Loucy (cell line): ENCODE data around the gene MRPL24.

Source experiments
- H2AFZ ChIP-seq: fragments of 200-600 bp; sonication (generic); 2 replicates; pipeline ENCODE4 v1.6.0; 2016; ENCODE audit warnings: antibody characterized with exemption, mild to moderate bottlenecking, low read length, moderate library complexity
- H3F3A ChIP-seq: fragments of 200-600 bp; 2 replicates; pipeline ENCODE4 v1.6.0; 2016; ENCODE audit warnings: antibody characterized with exemption, low read depth, mild to moderate bottlenecking
- H3K27me3 ChIP-seq: fragments of 200-600 bp; sonication (generic); 2 replicates; pipeline ENCODE4 v1.6.1; 2014; ENCODE audit warnings: low read length, mild to moderate bottlenecking; ENCODE audit not compliant: insufficient read depth, poor library complexity, severe bottlenecking
- H3K36me3 ChIP-seq: fragments of 200-600 bp; sonication (generic); 2 replicates; pipeline ENCODE4 v1.6.1; 2016; ENCODE audit warnings: low read length; ENCODE audit not compliant: insufficient read depth
- H3K4me1 ChIP-seq: fragments of 200-600 bp; sonication (generic); 2 replicates; pipeline ENCODE4 v1.5.1; 2014; ENCODE audit warnings: low read length, mild to moderate bottlenecking; ENCODE audit not compliant: insufficient read depth, poor library complexity, severe bottlenecking
- H3K4me2 ChIP-seq: fragments of 200-600 bp; sonication (generic); 2 replicates; pipeline ENCODE4 v1.6.0; 2014; ENCODE audit warnings: antibody characterized with exemption, low read length, low read depth, mild to moderate bottlenecking; ENCODE audit not compliant: poor library complexity, severe bottlenecking
- H3K4me3 ChIP-seq: fragments of 200-600 bp; sonication (generic); 2 replicates; pipeline ENCODE4 v1.5.1; 2014; ENCODE audit warnings: low read length, mild to moderate bottlenecking, mixed read lengths; ENCODE audit not compliant: poor library complexity, severe bottlenecking
- H3K79me2 ChIP-seq: fragments of 200-600 bp; sonication (generic); 2 replicates; pipeline ENCODE4 v1.6.1; 2014; ENCODE audit warnings: low read length; ENCODE audit not compliant: insufficient read depth
- H3K9ac ChIP-seq: fragments of 200-600 bp; sonication (generic); 2 replicates; pipeline ENCODE4 v1.6.0; 2014; ENCODE audit warnings: mild to moderate bottlenecking, low read depth, low read length, moderate library complexity; ENCODE audit not compliant: poor library complexity, severe bottlenecking
- H3K9me2 ChIP-seq: fragments of 200-600 bp; sonication (generic); replicated peaks from 2 replicates; pipeline ENCODE4 v1.6.1; 2016; ENCODE audit warnings: low read depth, low read length, mixed read lengths
- H3K9me3 ChIP-seq: fragments of 200-600 bp; sonication (generic); 2 replicates; pipeline ENCODE4 v1.6.1; 2014; ENCODE audit warnings: mild to moderate bottlenecking, antibody characterized with exemption, low read length, low read depth; ENCODE audit not compliant: insufficient read depth
- H4K20me1 ChIP-seq: fragments of 200-600 bp; sonication (generic); 2 replicates; pipeline ENCODE4 v1.6.0; 2014; ENCODE audit warnings: antibody characterized with exemption, low read length, mild to moderate bottlenecking; ENCODE audit not compliant: insufficient read depth, poor library complexity, severe bottlenecking
- EZH2phosphoT487 ChIP-seq: fragments of 200-600 bp; IDR thresholded peaks from 2 replicates; pipeline ENCODE4 v1.6.1; 2018; ENCODE audit warnings: antibody characterized with exemption, mild to moderate bottlenecking, moderate library complexity, borderline replicate concordance
- TF ChIP-seq, protein P1 (sequence below): fragments of 200-600 bp; sonication (generic); conservative IDR thresholded peaks from 2 replicates; pipeline ENCODE4 v1.5.1; 2014; ENCODE audit warnings: mild to moderate bottlenecking, antibody characterized with exemption, low read length

The MRPL24 gene

DNA sequence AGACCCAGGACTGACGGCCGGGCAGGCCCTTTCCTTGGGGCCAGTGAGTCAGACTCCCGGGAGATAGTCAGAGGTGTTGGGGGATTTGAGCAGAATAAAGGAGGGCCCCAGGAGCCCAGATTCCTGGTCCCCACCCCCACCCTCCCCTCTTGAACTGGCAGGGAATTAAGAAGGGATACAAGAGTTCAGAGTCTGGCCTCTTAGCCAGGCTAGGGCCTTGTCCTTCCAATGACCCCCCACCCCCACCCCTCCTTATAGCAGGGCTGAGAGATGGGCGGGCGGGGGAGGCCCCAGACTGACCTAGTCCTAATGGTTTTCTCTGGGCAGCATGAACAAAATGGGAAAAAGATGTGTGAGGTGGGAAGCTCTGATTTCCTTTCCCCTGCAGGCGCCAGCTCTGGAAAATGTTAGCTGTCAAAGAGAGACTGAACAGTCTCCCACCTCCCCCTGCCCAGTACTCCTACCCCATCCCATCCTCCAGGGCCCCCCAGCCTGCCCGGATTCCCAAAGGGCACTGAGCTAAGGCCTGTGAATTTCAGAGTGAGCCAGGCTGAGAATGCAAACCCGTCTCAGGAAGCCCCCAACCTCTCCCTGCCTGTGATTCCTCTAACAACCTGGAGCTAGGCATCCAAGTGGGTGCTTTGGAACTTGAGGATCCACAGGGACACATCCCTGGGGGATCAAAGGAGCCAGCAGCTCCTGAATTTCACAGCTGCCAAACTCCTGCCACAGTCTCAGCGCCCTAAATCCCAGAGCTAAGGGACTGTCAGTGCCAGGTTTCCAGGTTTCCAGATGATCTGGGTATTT is 29.7 kb downstream of the MRPL24 start:
- Histone ChIP-seq H3K4me3 (no peak overlapping the region), H3K27me3 (no peaks in the 10 kb centered on the region), H3K4me2 (no peak overlapping the region), H4K20me1 (no peaks in the 10 kb centered on the region), H2AFZ (no peak overlapping the region), H3K36me3 (no peaks in the 10 kb centered on the region), H3K4me1 (peaks cover 8% of the 10 kb centered on the region), H3K9me2 (no peaks in the 10 kb centered on the region), H3K9me3 (no peaks in the 10 kb centered on the region), H3K79me2 (no peaks in the 10 kb centered on the region), H3K9ac (no peak overlapping the region), H3F3A (no peaks in the 10 kb centered on the region)
- TF ChIP-seq, protein P1, sequence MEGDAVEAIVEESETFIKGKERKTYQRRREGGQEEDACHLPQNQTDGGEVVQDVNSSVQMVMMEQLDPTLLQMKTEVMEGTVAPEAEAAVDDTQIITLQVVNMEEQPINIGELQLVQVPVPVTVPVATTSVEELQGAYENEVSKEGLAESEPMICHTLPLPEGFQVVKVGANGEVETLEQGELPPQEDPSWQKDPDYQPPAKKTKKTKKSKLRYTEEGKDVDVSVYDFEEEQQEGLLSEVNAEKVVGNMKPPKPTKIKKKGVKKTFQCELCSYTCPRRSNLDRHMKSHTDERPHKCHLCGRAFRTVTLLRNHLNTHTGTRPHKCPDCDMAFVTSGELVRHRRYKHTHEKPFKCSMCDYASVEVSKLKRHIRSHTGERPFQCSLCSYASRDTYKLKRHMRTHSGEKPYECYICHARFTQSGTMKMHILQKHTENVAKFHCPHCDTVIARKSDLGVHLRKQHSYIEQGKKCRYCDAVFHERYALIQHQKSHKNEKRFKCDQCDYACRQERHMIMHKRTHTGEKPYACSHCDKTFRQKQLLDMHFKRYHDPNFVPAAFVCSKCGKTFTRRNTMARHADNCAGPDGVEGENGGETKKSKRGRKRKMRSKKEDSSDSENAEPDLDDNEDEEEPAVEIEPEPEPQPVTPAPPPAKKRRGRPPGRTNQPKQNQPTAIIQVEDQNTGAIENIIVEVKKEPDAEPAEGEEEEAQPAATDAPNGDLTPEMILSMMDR, result no peak
- TF ChIP-seq EZH2phosphoT487, result no peak

DNA sequence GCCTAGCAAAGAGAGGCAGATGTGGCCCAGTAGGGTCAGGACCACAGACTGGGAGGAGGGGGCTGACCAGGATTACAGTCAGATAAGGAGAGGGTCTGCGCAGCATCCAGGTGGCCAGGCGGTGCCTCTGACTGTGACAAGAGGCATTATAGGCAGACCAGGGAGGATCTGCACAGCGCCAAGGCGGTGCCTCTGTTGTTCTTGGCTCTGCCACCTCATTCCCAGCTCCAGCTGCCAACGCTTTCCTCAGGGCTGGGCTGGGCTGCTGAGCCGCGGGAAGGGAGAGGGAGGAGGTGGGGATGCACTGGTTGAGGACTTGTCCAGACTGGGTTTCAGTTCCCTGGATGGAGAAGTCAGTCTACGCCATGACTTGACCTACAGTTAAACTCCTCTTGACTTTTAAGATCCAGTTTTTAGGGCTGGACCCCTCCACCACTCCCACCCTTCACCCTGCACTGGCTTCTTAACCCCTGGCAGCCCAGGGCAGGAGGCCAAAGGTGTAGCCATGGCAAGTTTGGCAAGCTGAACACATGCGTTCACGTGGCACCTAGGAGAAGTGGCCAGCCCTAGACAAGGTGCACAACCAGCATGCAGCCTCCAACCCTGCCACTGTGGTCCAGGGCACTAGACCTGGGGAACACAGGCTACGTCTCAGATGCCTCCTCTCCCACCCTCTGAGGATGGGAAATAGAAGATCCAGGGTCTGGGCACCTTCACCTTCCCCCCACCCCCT is 31.0 kb downstream of the MRPL24 start:
- no peaks in the 10 kb centered on the region for H3K36me3 ChIP-seq
- H3F3A ChIP-seq, result no peaks in the 10 kb centered on the region
- TF ChIP-seq EZH2phosphoT487, result no peak
- TF ChIP-seq, protein P1, result no peak
- no peaks in the 10 kb centered on the region for H3K79me2 ChIP-seq
- no peak overlapping the region for H3K4me3 ChIP-seq
- H3K9me2 ChIP-seq, result no peaks in the 10 kb centered on the region
- peaks cover 17% of the 10 kb centered on the region for H3K4me1 ChIP-seq
- no peak overlapping the region for H2AFZ ChIP-seq
- no peaks in the 10 kb centered on the region for H3K27me3 ChIP-seq
- H3K9me3 ChIP-seq, result no peaks in the 10 kb centered on the region
- H4K20me1 ChIP-seq, result no peaks in the 10 kb centered on the region
- no peak overlapping the region for H3K4me2 ChIP-seq
- H3K9ac ChIP-seq, result no peak overlapping the region

DNA sequence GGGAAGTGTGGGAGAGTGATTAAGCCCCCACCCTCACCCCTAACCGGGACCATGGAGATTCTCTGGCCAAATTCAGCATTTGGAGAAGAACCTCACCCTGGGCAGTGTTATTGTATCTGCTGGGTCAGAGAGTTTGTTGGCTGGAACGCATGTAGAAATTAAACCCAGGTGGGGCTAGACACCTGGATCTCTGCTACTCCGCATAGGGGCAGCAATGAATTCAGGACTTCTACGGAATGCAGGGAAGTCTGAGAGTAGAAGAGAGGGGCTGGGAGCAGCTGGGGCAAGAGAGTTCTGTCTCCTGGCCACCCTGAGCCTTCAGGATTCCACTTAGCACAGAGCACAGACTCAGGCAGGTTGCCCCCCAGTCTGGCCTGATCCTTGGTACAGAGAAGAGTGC is 31.9 kb downstream of the MRPL24 start:
- H3K4me1 ChIP-seq, result peaks cover 17% of the 10 kb centered on the region
- no peaks in the 10 kb centered on the region for H3K9me3 ChIP-seq
- no peak overlapping the region for H3K9ac ChIP-seq
- no peaks in the 10 kb centered on the region for H3K79me2 ChIP-seq
- no peaks in the 10 kb centered on the region for H3K9me2 ChIP-seq
- H3F3A ChIP-seq, result no peaks in the 10 kb centered on the region
- TF ChIP-seq EZH2phosphoT487, result no peak
- H3K36me3 ChIP-seq, result no peaks in the 10 kb centered on the region
- H3K27me3 ChIP-seq, result no peaks in the 10 kb centered on the region
- no peak overlapping the region for H3K4me3 ChIP-seq
- no peak overlapping the region for H2AFZ ChIP-seq
- no peak overlapping the region for H3K4me2 ChIP-seq
- H4K20me1 ChIP-seq, result no peaks in the 10 kb centered on the region
